ENCODE measurements around the gene APOC1. TPM values are rescaled to one million over a fixed set of nuclear protein-coding genes. Genes with fewer than 3 reads are reported as not detected.
"Not testable (repeated sequence)": the region's sequence is repeated elsewhere in the genome, so short reads cannot be mapped to it uniquely, and the experiment has no call there.

APOC1 gene
- total and polyA plus RNA-seq, 11 donors: 0.83 to 84.7 (median 2.8) TPM; not detected in 1

DNA sequence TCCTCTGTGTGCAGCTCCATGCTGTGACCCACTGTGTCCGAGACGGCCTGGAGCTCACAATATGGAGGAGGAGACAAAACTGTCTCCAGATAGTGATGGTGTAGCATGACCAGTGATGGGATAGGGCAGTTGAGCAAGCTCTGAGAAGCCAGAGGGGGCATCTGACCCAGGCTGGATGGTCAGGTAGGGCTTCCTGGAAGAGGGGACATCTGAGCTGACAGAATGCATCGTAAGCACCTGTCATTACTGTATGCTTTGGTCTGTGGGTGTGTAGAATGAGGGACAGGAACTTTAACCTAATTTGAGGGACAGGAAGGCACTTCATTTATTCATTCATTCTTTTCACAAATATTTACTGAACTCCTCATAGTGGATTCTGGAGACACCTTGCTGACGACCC is 29.8 kb upstream of the APOC1 start:
- DNase-seq: peak in 1 of 5 donors; percentile 7

DNA sequence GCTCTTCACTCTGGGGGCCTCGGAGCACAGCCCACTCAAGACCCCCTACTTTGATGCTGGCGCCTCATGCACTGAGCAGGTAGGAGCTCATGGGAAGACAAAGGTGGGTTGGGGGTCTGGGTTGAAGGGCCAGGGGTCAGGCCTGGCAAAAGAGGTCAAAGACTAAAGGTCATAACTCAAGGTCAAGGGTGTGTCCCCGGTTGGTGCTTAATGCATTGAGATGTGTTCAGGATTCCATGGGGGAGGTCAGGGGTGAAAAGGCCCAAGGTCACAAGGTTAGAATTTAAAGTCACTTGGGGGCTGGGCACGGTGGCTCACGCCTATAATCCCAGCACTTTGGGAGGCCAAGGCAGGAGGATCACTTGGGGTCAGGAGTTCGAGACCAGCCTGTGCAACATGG is 28.3 kb upstream of the APOC1 start:
- H3K27ac ChIP-seq: no peak overlapping the region
- WGBS, 4 donors: 92 to 96% (median 95%) methylated on average over 4 to 6 of the region's 6 CpGs
- ATAC-seq (no peak), DNase-seq (no peak)
- TF ChIP-seq POLR2A (IDR thresholded peaks at IDR 0.05): no peak
- TF ChIP-seq, protein P1, sequence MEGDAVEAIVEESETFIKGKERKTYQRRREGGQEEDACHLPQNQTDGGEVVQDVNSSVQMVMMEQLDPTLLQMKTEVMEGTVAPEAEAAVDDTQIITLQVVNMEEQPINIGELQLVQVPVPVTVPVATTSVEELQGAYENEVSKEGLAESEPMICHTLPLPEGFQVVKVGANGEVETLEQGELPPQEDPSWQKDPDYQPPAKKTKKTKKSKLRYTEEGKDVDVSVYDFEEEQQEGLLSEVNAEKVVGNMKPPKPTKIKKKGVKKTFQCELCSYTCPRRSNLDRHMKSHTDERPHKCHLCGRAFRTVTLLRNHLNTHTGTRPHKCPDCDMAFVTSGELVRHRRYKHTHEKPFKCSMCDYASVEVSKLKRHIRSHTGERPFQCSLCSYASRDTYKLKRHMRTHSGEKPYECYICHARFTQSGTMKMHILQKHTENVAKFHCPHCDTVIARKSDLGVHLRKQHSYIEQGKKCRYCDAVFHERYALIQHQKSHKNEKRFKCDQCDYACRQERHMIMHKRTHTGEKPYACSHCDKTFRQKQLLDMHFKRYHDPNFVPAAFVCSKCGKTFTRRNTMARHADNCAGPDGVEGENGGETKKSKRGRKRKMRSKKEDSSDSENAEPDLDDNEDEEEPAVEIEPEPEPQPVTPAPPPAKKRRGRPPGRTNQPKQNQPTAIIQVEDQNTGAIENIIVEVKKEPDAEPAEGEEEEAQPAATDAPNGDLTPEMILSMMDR (IDR thresholded peaks at IDR 0.05): no peak
- H3K36me3 ChIP-seq: peaks cover 0 to 57% (median 48%) of the 10 kb centered on the region in 9 donors
- no peaks in the 10 kb centered on the region for H3K27me3 ChIP-seq
- no peaks in the 10 kb centered on the region for H3K9me3 ChIP-seq
- intact Hi-C loops (cut with DNase I): no loop called here
- H3K4me3 ChIP-seq: no peak overlapping the region
- peaks cover 0 to 12% (median 9%) of the 10 kb centered on the region in 12 donors for H3K4me1 ChIP-seq

More for the DNA sequence above, 29.8 kb upstream of the APOC1 start:
- no peak for TF ChIP-seq POLR2A (IDR thresholded peaks at IDR 0.05)
- Histone ChIP-seq H3K4me3 (no peak overlapping the region), H3K36me3 (peaks cover 0 to 62% (median 49%) of the 10 kb centered on the region in 9 donors), H3K4me1 (peaks cover 0 to 6% (median 3%) of the 10 kb centered on the region in 12 donors), H3K27me3 (no peaks in the 10 kb centered on the region), H3K27ac (no peak overlapping the region), H3K9me3 (no peaks in the 10 kb centered on the region)
- ATAC-seq: no peak
- intact Hi-C loops (cut with DNase I): no loop called here
- 88 to 97% (median 95%) methylated on average over 4 of the region's 4 CpGs for WGBS, 4 donors

DNA sequence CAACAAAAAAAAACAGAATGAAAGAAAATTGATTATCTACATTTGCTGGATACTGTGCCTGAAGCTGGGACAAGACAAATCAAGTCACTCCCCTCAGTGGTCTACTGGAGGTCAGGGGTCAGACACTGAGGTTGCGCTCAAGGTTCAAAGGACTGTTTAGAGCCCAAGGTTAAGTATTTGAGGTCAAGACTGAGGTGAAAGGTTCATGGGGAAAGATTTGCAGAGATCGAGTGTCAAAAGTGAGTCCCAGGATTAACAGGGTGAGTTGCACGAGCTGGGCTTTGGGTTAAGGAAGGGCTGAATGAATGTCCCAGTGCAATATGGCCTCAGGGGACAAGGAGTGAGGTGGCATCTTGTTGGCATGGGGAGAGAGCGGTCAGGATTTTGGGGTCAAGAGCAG is 26.8 kb upstream of the APOC1 start:
- peaks cover 0 to 57% (median 49%) of the 10 kb centered on the region in 9 donors for H3K36me3 ChIP-seq
- no peak for ATAC-seq
- no peaks in the 10 kb centered on the region for H3K27me3 ChIP-seq
- no peak for DNase-seq
- intact Hi-C loops (cut with DNase I): no loop called here
- no peak overlapping the region for H3K4me3 ChIP-seq
- H3K27ac ChIP-seq: no peak overlapping the region
- H3K9me3 ChIP-seq: no peaks in the 10 kb centered on the region
- TF ChIP-seq POLR2A (IDR thresholded peaks at IDR 0.05): no peak
- TF ChIP-seq, protein P1 (IDR thresholded peaks at IDR 0.05): no peak
- 91 to 97% (median 92%) methylated on average over 4 of the region's 4 CpGs for WGBS, 4 donors
- peaks cover 0 to 23% (median 19%) of the 10 kb centered on the region in 12 donors for H3K4me1 ChIP-seq

DNA sequence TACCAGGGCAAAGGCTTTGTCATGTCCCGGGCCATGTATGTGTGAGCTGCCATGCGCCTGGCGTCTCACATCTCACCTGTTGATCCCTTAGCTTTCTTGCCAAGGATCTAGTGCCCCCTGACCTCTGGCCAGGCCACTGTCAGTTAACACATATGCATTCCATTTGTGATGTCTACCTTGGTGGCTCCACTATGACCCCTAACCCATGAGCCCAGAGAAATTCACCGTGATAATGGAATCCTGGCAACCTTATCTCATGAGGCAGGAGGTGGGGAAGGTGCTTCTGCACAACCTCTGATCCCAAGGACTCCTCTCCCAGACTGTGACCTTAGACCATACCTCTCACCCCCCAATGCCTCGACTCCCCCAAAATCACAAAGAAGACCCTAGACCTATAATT is 26.1 kb upstream of the APOC1 start:
- H3K4me1 ChIP-seq: peaks cover 0 to 30% (median 21%) of the 10 kb centered on the region in 12 donors
- ATAC-seq; DNase-seq; intact Hi-C loops (cut with DNase I); H3K9me3 ChIP-seq; H3K27me3 ChIP-seq; H3K27ac ChIP-seq; H3K4me3 ChIP-seq: not testable (repeated sequence)
- WGBS, 4 donors: 83 to 93% (median 90%) methylated on average over 4 to 5 of the region's 5 CpGs
- peaks cover 0 to 59% (median 52%) of the 10 kb centered on the region in 9 donors for H3K36me3 ChIP-seq

GRCh38 chr19:44889830-44890365 is 24.5 kb upstream of the APOC1 start:
- Histone ChIP-seq H3K27me3 (no peaks in the 10 kb centered on the region), H3K36me3 (peaks cover 0 to 59% (median 54%) of the 10 kb centered on the region in 9 donors), H3K9me3 (no peaks in the 10 kb centered on the region), H3K27ac (peak overlapping the region in 9 of 12 donors; percentile 6 to 96 (median 93)), H3K4me3 (peak overlapping the region; percentile 28 to 100 (median 73)), H3K4me1 (peaks cover 0 to 31% (median 21%) of the 10 kb centered on the region in 12 donors)
- DNase-seq (no peak), ATAC-seq (no peak)
- TF ChIP-seq, protein P1 (IDR thresholded peaks at IDR 0.05): no peak
- TF ChIP-seq POLR2A (IDR thresholded peaks at IDR 0.05): no peak
- 53 to 58% (median 56%) methylated on average over 17 of the region's 17 CpGs for WGBS, 4 donors
- intact Hi-C loops (cut with DNase I): loop anchor here in 7 of 10 donors (1.0 to 10.0 kb wide), 4 partner anchors 43 to 165 kb away; partner anchors contain the start of gene NECTIN2 (in 6 of the 7)
